ENCODE data around the gene NR2F1.

DNA sequence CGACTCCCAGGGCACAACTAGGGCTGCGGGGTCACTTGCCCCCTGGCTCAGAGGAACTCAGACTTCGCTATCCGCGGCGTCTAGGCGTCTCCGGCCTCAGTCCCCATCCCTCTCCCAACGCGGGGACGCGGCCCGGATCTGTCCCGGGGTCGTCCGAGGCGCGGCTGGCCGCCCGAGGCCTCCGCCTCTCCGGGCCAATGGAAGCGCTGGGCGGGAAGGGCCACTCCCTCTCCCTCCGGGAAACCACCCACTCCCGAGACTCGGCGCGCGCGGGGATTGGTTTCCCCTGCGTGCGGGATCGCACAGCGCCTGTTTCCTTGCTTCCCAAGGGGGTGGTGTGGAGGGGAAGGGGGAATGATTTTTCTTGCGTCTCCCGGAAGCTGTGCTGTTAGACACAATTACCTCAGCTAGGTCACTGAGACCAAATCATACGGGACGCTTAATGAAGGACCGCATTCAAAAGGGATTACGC, 38.3 kb downstream of the NR2F1 start:
- no peak for TF ChIP-seq POLR2A (IDR thresholded peaks at IDR 0.05; ENCODE audit: low read depth, low read length)
- no peak for TF ChIP-seq POLR2AphosphoS5 (IDR thresholded peaks at IDR 0.05; ENCODE audit: low read depth, low read length)

Data from GM12892 (cell line).